ENCODE measurements around the gene DEPDC7. TPM values are rescaled to one million over a fixed set of nuclear protein-coding genes. Genes with fewer than 3 reads are reported as not detected.

The DEPDC7 gene
- total and polyA plus RNA-seq, 2 of the 13 experiments (the other 11 are each of a cell fraction or from before 2014, with no cell fraction given), result 17.3 to 33.3 TPM

GRCh38 chr11:33015621-33016551 lies at the start of gene DEPDC7 (continued):
- TF ChIP-seq MAZ (IDR thresholded peaks at IDR 0.05; ENCODE audit: borderline replicate concordance, low read depth, low read length), result no peak
- peak; percentile 77; the same call in 1 of the 2 replicates for TF ChIP-seq MAZ (CRISPR knock-in tag; IDR thresholded peaks at IDR 0.05; ENCODE audit: low read depth)
- peak; percentile 49; the same call in 1 of the 2 replicates for TF ChIP-seq ELF3 (CRISPR knock-in tag; IDR thresholded peaks at IDR 0.05)
- no peak for TF ChIP-seq HNF1A (IDR thresholded peaks at IDR 0.05; ENCODE audit: low read depth)
- no peak for TF ChIP-seq HNF1A (CRISPR knock-in tag; IDR thresholded peaks at IDR 0.05; ENCODE audit: borderline replicate concordance)
- no peak for TF ChIP-seq ZNF17 (CRISPR knock-in tag; IDR thresholded peaks at IDR 0.05)
- TF ChIP-seq CREB1 (IDR thresholded peaks at IDR 0.05), result no peak
- no peak for TF ChIP-seq CREB1 (CRISPR knock-in tag; IDR thresholded peaks at IDR 0.05)
- peak; percentile 77 for TF ChIP-seq ZNF768 (CRISPR knock-in tag; IDR thresholded peaks at IDR 0.05)
- TF ChIP-seq ZFP82 (CRISPR knock-in tag; IDR thresholded peaks at IDR 0.05; ENCODE audit: borderline replicate concordance), result peak; percentile 34
- peak; percentile 80; the same call in 1 of the 2 replicates for TF ChIP-seq ZNF558 (CRISPR knock-in tag; IDR thresholded peaks at IDR 0.05; ENCODE audit: borderline replicate concordance)
- peak; percentile 46; the same call in 1 of the 2 replicates for TF ChIP-seq E2F2 (CRISPR knock-in tag; IDR thresholded peaks at IDR 0.05; ENCODE audit: borderline replicate concordance)
- 0 out of 2 replicates have a peak, but pooled peaks have one; percentile 25 for TF ChIP-seq ZBTB37 (CRISPR knock-in tag; IDR thresholded peaks at IDR 0.05)
- TF ChIP-seq IKZF5 (CRISPR knock-in tag; IDR thresholded peaks at IDR 0.05), result peak; percentile 26; the same call in 1 of the 2 replicates
- TF ChIP-seq RCOR2 (CRISPR knock-in tag; IDR thresholded peaks at IDR 0.05), result peak; percentile 89
- TF ChIP-seq NR0B2 (CRISPR knock-in tag; IDR thresholded peaks at IDR 0.05), result peak; percentile 80
- 0 out of 2 replicates have a peak, but pooled peaks have one; percentile 5 for TF ChIP-seq ZNF557 (CRISPR knock-in tag; IDR thresholded peaks at IDR 0.05)
